Caco-2 (cell line): Measurements from ENCODE around the gene LAMP5. TPM values are rescaled to one million over a fixed set of nuclear protein-coding genes. Genes with fewer than 3 reads are reported as not detected.

Experiments
- BruUV-seq: library from RNA; stranded (reverse); fragments of 400-500 nt; replicated peaks from 2 replicates; lab custom pipeline; 2021; lab: Mats Ljungman, UMichigan
- CTCF ChIA-PET: fragments of 300-600 bp; sonication (Branson Sonifier 250); formaldehyde crosslinking; loops from one replicate; lab custom pipeline; 2022; ENCODE audit warnings: antibody characterized with exemption; lab: Charles Lee
- POLR2A ChIA-PET: fragments of 300-600 bp; sonication (Branson Sonifier 250); formaldehyde crosslinking; loops from one replicate; lab custom pipeline; 2022; ENCODE audit warnings: antibody characterized with exemption; lab: Charles Lee
- DNase-seq, 2 experiments: peaks; one replicate each; pipeline versions ENCODE4 v3.0.0 to v3.0.0-alpha.2; 2020 to 2022
- H3K27me3 ChIP-seq: replicated peaks from 2 replicates; pipeline ENCODE4 v1.6.0; 2011; ENCODE audit warnings: low read length; ENCODE audit not compliant: control insufficient read depth, insufficient read depth
- H3K36me3 ChIP-seq: 2 replicates; pipeline ENCODE4 v1.5.1; 2011; ENCODE audit warnings: low read length; ENCODE audit not compliant: control insufficient read depth, insufficient read depth
- H3K4me1 ChIP-seq: fragments of 250-450 bp; sonication (Bioruptor Pico); 2 replicates; pipeline ENCODE4 v1.5.1; 2020; ENCODE audit warnings: mild to moderate bottlenecking
- H3K4me3 ChIP-seq: 2 replicates; pipeline ENCODE4 v1.5.1; 2011; ENCODE audit warnings: low read depth, mild to moderate bottlenecking, control low read depth, low read length
- H3K9me3 ChIP-seq: fragments of 250-450 bp; sonication (Bioruptor Pico); 2 replicates; pipeline ENCODE4 v1.5.1; 2020; ENCODE audit warnings: mild to moderate bottlenecking, moderate library complexity
- H3K27ac Mint-ChIP-seq: one replicate; pipeline ENCODE4 v1.8.0; 2022; ENCODE audit warnings: mixed read lengths; ENCODE audit not compliant: unreplicated experiment
- H3K27me3 Mint-ChIP-seq: one replicate; pipeline ENCODE4 v1.8.0; 2022; ENCODE audit warnings: mixed read lengths; ENCODE audit not compliant: insufficient read depth, unreplicated experiment
- H3K36me3 Mint-ChIP-seq: one replicate; pipeline ENCODE4 v1.8.0; 2022; ENCODE audit warnings: mild to moderate bottlenecking, mixed read lengths; ENCODE audit not compliant: insufficient read depth, unreplicated experiment
- H3K4me1 Mint-ChIP-seq: one replicate; pipeline ENCODE4 v1.8.0; 2022; ENCODE audit warnings: low read depth, mixed read lengths; ENCODE audit not compliant: unreplicated experiment
- H3K4me3 Mint-ChIP-seq: one replicate; pipeline ENCODE4 v1.8.0; 2022; ENCODE audit warnings: mild to moderate bottlenecking, moderate library complexity, mixed read lengths; ENCODE audit not compliant: unreplicated experiment
- H3K9me3 Mint-ChIP-seq: one replicate; pipeline ENCODE4 v1.8.0; 2022; ENCODE audit warnings: mixed read lengths; ENCODE audit not compliant: unreplicated experiment
- intact Hi-C: fragments of 100-400 bp; cut with micrococcal nuclease; formaldehyde crosslinking; loops from one replicate; pipeline ENCODE4 v1.10.0; 2022; ENCODE audit not compliant: unreplicated experiment
- total RNA-seq: library from RNA; stranded (reverse); gene quantifications from 2 replicates; pipeline ENCODE4 v1.2.3, GENCODE V29; 2022
- TF ChIP-seq, protein P1 (sequence below), 2 experiments: fragments of 200-600 bp in 1 of 2; IDR thresholded peaks; 1 replicate in 1 of 2; 2 replicates in 1 of 2; pipeline versions ENCODE4 v1.5.1 to v1.8.0; 2011 to 2022; ENCODE audit warnings: antibody characterized with exemption in 1 of 2, control low read depth in 1 of 2, inconsistent platforms in 1 of 2, low read depth in 1 of 2, low read length in 1 of 2, mild to moderate bottlenecking in 1 of 2, moderate library complexity in 1 of 2; ENCODE audit not compliant: insufficient read depth in 1 of 2, severe bottlenecking in 1 of 2, unreplicated experiment in 1 of 2

LAMP5 gene
- total RNA-seq, 1 experiment from 2014 or later, result not detected

DNA sequence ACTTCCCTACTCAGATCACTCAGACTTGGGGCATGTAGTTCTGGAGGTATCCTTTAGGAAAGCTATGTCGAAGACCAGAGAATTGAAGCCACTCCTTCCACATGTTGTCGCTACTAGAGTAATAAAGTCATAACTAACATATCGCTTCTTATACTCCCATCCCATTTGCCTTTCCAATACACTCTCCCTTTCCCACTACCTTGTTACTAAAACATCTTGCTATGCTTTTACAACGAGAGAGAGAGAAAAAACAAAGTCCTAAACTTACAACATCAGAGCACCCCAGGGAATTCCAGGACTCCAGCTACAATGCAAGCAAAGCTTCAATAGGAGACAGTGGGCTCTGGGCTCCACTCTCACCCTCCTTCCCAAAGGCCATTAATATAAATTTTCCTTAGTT, 5.1 kb upstream of the LAMP5 start:
- TF ChIP-seq, protein P1, sequence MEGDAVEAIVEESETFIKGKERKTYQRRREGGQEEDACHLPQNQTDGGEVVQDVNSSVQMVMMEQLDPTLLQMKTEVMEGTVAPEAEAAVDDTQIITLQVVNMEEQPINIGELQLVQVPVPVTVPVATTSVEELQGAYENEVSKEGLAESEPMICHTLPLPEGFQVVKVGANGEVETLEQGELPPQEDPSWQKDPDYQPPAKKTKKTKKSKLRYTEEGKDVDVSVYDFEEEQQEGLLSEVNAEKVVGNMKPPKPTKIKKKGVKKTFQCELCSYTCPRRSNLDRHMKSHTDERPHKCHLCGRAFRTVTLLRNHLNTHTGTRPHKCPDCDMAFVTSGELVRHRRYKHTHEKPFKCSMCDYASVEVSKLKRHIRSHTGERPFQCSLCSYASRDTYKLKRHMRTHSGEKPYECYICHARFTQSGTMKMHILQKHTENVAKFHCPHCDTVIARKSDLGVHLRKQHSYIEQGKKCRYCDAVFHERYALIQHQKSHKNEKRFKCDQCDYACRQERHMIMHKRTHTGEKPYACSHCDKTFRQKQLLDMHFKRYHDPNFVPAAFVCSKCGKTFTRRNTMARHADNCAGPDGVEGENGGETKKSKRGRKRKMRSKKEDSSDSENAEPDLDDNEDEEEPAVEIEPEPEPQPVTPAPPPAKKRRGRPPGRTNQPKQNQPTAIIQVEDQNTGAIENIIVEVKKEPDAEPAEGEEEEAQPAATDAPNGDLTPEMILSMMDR (IDR thresholded peaks at IDR 0.05; ENCODE audit: insufficient read depth in 1 of 2, low read depth in 1 of 2, low read length in 1 of 2, severe bottlenecking in 1 of 2, unreplicated experiment in 1 of 2), result no peak
- Mint-ChIP-seq H3K9me3 (no peaks in the 10 kb centered on the region), H3K27me3 (peaks cover 4% of the 10 kb centered on the region), H3K4me1 (no peaks in the 10 kb centered on the region), H3K36me3 (no peaks in the 10 kb centered on the region), H3K4me3 (no peak overlapping the region), H3K27ac (no peak overlapping the region)
- Histone ChIP-seq H3K36me3 (no peaks in the 10 kb centered on the region), H3K4me3 (no peak overlapping the region), H3K4me1 (no peaks in the 10 kb centered on the region), H3K27me3 (no peaks in the 10 kb centered on the region; the same call in 1 of the 2 replicates), H3K9me3 (no peaks in the 10 kb centered on the region)
- no TSS peak for BruUV-seq
- POLR2A ChIA-PET, result no interaction called here
- CTCF ChIA-PET, result interaction anchor here (0.7 kb wide), 1 partner anchor 468 kb away, joined by 4 read pairs; no protein-coding TSS in a partner anchor
- intact Hi-C loops, result no loop called here
- DNase-seq, result no peak

DNA sequence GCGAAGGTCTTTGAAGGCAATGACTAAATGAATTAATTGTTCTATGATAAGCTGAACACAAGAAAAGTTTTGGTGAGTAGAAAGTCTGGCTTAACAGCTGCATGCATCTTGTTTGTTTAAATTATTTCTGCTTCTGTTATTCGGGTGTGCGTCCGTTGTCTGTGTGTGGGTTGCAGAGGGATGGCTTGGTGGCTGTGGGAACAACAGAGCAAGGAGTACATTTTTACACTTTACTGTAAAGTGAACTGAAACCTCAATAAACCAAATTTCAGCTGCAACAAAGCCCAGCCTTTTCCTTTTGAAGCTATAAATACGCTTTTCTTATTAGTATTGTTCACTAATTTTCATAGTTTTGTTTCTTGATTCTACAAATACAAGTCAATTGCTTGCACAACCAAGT, 3.5 kb upstream of the LAMP5 start:
- H3K27ac Mint-ChIP-seq, result no peak overlapping the region
- no peaks in the 10 kb centered on the region for H3K36me3 ChIP-seq
- TF ChIP-seq, protein P1 (IDR thresholded peaks at IDR 0.05; ENCODE audit: insufficient read depth in 1 of 2, low read depth in 1 of 2, low read length in 1 of 2, severe bottlenecking in 1 of 2, unreplicated experiment in 1 of 2), result no peak
- no peaks in the 10 kb centered on the region for H3K4me1 ChIP-seq
- POLR2A ChIA-PET, result no interaction called here
- no peaks in the 10 kb centered on the region for H3K9me3 ChIP-seq
- intact Hi-C loops, result loop anchor here (5.0 kb wide), 1 partner anchor 101 kb away; no protein-coding TSS in a partner anchor
- no peak overlapping the region for H3K4me3 ChIP-seq
- no peaks in the 10 kb centered on the region for H3K9me3 Mint-ChIP-seq
- DNase-seq, result no peak
- CTCF ChIA-PET, result no interaction called here
- no peak overlapping the region for H3K4me3 Mint-ChIP-seq
- no TSS peak for BruUV-seq
- H3K27me3 Mint-ChIP-seq, result peaks cover 8% of the 10 kb centered on the region
- no peaks in the 10 kb centered on the region for H3K36me3 Mint-ChIP-seq
- no peaks in the 10 kb centered on the region for H3K27me3 ChIP-seq
- no peaks in the 10 kb centered on the region for H3K4me1 Mint-ChIP-seq

DNA sequence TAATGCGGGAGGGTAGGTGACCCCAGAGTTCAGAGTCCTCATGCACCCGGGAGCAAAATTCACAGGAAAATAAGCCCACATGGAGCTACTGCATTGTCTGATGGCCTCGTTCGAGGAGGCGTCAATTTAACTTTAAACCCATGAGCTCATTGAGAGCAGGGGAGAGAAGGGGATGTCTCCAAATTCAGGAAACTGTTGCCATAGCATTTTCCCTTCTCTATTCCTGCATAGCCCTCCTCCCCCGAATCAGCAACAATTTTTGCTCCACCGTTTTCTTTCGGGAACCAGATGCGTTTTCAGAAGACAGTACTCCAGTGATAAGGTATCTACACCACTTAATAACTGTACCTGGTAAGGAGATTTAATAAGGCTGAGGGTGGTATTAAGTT, 324 bp upstream of the LAMP5 start:
- H3K9me3 ChIP-seq, result no peaks in the 10 kb centered on the region
- H3K36me3 ChIP-seq, result no peaks in the 10 kb centered on the region
- Mint-ChIP-seq H3K27ac (no peak overlapping the region), H3K36me3 (no peaks in the 10 kb centered on the region), H3K4me1 (no peaks in the 10 kb centered on the region), H3K27me3 (peaks cover 18% of the 10 kb centered on the region), H3K9me3 (no peaks in the 10 kb centered on the region), H3K4me3 (no peak overlapping the region)
- CTCF ChIA-PET, result no interaction called here
- POLR2A ChIA-PET, result no interaction called here
- TF ChIP-seq, protein P1 (IDR thresholded peaks at IDR 0.05; ENCODE audit: insufficient read depth in 1 of 2, low read depth in 1 of 2, low read length in 1 of 2, severe bottlenecking in 1 of 2, unreplicated experiment in 1 of 2), result no peak
- H3K4me3 ChIP-seq, result no peak overlapping the region
- no peaks in the 10 kb centered on the region for H3K27me3 ChIP-seq
- no peaks in the 10 kb centered on the region for H3K4me1 ChIP-seq
- no peak for DNase-seq
- BruUV-seq, result no TSS peak
- intact Hi-C loops, result loop anchor here (5.0 kb wide), 1 partner anchor 98 kb away; no protein-coding TSS in a partner anchor
